NOMO-1 (cell line): ENCODE measurements around the gene POC5.
"Not testable (repeated sequence)": the region's sequence is repeated elsewhere in the genome, so short reads cannot be mapped to it uniquely, and the experiment has no call there.

Source experiments
- DNase-seq, 2 experiments: peaks; one replicate each; lab custom pipeline; 2025; ENCODE audit not compliant: unreplicated experiment in 2 of 2; lab: John Stamatoyannopoulos, UW

The POC5 gene

DNA sequence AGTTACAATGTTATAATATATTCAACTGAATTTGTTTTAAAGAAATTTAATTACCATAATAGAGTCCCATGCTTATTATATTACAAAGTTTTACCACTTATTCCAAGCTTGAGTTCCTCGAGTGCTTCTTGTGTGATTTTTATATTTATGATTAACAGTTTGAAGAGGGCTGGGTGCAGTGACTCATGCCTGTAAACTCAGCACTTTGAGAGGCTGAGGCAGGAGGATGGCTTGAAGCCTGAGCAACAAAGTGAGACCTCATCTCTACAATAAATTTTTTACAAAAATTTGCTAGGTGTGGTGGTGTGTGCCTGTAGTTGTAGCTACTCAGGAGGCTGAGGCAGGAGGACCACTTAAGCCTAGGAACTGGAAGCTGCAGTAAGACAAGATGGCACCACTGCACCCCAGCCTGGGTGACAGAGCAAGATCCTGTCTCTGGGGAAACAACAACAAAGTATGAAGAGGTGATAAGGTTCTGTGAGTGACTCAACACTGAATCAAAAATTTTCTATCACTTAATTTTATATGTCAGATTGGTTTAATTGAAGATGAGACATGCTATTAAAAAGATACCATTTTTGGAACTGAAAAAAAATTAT is 9.2 kb downstream of the POC5 start:
- no peak for DNase-seq

DNA sequence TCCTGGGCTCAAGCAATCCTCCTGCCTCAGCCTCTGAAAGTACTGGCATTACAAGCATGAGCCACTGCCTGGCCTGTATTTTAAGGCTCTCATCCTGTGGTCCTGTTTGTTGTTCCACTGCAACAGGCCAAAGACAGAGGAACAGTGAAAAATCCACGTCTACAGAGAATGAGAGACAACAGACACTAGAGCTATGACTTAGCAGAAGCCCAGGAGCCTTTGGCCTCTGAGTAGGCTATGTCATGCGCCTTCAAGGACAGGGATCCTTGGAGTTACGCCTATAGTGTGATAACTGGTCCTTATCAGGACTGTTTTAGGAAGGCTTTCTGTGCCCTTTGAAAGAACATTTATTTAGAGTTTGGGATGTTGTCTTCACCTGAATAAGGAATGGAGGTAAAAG is 10.5 kb downstream of the POC5 start:
- DNase-seq: no peak

DNA sequence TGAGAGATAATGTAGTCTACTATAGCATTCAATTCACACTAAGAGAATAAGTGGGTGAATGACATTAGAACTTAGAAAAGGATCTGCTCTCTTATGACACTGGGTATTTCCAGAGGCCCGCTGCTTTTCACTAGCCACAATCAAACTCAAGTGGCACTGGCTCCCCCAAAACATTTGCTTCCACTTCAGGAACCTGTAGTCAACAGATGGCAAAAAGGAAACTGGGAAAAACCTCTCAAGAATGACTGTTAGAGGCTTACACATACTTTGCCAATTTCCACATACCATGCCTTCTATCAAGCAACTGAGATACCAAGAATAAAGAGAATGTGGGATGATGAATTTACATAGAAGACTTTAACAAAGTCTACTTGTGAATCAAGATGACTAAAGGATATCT is 11.2 kb downstream of the POC5 start:
- DNase-seq: no peak

GRCh38 chr5:75701856-75702255 is 15.4 kb downstream of the POC5 start:
- no peak for DNase-seq

DNA sequence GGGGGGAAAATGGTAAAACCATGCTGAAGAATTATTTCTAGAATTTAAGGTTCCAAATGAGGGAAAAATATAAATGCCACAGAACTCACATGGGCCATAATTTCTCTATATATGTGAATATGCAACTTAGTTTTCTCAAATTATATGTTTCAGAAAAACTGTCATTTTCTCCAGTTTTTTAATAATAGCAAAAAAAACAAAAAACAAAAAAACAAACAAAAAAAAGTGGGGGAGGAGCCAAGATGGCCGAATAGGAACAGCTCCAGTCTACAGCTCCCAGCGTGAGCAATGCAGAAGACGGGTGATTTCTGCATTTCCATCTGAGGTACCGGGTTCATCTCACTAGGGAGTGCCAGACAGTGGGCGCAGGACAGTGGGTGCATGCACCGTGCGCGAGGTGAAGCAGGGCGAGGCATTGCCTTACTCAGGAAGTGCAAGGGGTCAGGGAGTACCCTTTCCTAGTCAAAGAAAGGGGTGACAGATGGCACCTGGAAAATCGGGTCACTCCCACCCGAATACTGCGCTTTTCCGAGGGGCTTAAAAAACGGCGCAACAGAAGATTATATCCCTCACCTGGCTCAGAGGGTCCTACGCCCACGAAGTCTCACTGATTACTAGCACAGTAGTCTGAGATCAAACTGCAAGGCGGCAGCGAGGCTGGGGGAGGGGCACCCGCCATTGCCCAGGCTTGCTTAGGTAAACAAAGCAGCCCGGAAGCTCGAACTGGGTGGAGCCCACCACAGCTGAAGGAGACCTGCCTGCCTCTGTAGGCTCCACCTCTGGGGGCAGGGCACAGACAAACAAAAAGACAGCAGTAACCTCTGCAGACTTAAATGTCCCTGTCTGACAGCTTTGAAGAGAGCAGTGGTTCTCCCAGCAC is 21.5 kb downstream of the POC5 start:
- not testable (repeated sequence) for DNase-seq

DNA sequence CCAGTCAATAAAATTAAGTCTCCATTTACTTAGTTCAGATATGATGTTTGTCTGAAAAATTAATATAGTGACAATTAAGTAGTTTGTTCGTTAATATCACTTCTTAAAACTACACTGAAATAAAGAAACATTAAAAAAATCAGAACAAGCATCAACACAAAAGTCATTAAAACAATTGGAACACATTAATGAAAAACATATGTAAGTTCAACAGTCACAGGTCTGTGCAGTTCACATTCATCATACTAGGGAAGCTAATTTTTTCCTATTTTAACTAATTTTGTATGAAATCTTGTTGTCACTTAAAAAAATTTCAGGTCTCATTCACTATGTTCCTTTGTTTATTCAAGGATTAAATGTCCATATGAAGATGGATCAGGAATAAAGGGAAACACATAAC is 22.5 kb downstream of the POC5 start:
- DNase-seq: no peak

GRCh38 chr5:75690669-75691068 is 26.6 kb downstream of the POC5 start:
- no peak for DNase-seq

- DNase-seq: no peak
These were observed 30.8 kb downstream of the POC5 start for GRCh38 chr5:75686480-75686879.

GRCh38 chr5:75685141-75685540 is 32.1 kb downstream of the POC5 start:
- no peak for DNase-seq

GRCh38 chr5:75681125-75681830 is 36.0 kb downstream of the POC5 start:
- peak in 1 of 2 experiments; percentile 42 for DNase-seq

DNA sequence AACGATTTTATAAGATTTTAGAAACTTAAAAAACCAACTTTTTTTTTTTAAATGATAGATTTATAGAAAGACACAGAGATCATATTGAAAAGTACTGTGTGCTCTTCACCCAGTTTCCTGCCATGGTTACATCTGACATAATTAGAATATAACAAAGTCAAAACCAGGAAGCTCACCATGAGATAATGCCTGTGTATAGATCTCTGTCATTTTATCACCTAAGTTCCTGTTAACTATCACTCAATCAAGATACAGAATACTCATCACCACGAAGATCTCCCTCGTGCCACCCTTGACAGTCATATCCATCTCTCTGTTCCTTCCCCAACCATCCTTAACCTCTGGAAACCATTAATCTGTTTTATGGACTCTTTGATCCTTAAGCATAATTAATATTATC is 39.1 kb downstream of the POC5 start:
- DNase-seq: no peak

DNA sequence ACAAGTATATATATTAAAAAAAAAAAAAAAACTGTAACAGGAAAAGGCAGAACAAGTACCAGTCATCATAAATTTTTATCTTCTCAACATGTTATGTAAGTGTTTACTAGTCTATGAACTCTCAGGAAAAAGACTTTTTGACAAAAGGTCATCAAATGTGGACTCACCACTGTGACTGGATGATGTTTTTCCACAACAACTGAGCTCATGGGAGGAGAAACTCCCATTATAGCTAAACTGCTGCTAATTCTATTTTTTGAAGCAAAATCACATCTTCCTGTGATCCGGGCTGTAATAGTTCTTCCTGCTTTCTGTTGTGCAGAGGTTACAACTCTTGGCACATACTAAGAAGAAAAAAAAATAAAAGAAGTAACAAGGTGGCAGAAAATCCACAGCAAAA is 39.6 kb downstream of the POC5 start:
- no peak for DNase-seq

DNA sequence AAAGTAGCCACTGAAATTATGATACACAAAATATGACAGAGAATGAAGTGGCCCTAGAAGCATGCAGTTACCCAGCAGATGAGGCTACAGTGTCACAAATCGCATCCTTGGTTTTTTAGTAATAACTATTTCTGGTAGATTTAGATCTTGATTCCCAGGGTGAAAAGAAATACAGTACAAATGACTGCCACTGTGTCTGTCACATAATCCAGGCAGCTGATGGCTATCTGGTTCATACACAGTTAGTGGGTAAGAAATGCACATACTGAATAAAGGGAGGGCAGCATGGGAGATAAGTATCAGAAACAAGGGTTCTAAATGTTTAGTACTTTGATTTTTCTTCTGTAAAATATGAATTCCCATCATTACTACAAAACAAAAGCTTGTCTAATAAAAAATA is 41.5 kb downstream of the POC5 start:
- no peak for DNase-seq

GRCh38 chr5:75672616-75673015 is 44.6 kb downstream of the POC5 start:
- no peak for DNase-seq

DNA sequence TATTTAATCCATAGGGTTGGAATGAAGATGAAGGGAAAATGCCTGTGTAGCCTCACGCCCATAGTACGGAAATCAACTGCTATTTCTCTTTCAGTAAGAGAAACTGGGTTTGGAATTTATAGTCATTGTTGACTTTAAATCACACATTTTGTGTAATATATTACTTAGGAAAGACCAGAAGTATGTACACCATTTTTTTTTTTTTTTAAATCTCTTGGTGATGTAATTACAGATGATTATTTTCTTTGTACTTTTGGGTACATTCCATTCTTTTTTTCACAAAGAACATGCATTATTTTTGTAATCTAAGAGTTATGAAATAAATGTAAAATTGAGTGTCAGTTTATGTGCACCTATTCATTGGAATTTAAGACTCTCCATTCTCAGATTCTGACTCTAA is 45.7 kb downstream of the POC5 start:
- no peak for DNase-seq

- DNase-seq: no peak
These were observed 46.7 kb downstream of the POC5 start for GRCh38 chr5:75670577-75670976.

DNA sequence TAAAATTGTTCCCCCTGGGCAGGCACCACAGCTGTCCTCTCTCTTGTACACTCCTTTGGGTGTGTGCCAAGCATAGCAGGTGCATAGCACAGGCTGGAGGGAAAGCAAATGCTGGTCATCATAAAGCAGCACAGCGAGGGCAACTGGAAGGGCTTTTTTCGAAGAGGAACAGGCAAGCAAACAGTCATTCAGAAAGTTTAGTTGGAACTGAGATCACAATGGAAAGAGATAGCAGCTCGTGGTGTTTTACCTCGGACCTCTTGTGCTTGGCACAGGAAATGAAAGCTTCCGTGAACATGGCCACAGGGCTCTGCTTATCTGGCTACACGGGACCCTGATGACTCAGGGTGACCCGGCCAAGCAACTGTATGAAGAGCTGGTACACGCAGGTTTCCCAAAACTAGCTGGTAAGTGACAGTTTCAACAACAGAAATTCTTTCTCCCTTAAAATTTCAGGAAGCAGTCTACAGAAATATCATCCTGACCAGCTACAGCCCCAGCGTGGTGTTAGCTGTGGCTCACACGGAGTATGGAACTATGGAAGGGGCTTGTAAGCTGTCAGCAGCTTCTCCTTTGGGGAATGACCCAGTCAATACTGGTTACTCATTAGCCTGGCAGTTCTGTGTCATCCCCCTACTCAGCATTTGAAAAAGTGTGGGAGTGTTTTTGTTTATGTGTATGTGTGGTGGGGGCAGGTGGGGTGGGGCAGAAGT is 48.1 kb downstream of the POC5 start:
- DNase-seq: peak in 1 of 2 experiments; percentile 39

GRCh38 chr5:75668445-75668844 is 48.8 kb downstream of the POC5 start:
- no peak for DNase-seq

DNA sequence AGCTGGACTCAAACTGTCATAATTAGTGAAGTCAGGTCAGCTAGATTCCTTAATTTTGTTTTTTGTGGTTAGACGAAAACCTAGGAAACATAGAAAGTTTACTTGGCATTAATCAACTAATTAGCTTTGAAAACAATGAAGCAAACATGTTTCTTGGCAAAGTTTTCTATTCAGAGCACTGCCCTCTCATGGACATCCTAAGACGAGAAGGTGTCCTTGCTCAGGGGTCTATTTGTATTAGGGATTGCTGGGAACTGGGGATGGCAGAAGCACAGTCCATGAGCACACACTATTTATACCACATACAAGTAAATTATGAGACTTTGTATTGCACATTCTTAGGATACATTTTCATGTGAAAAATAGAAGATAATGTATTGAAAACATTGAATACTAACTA is 49.7 kb downstream of the POC5 start:
- DNase-seq: no peak

DNA sequence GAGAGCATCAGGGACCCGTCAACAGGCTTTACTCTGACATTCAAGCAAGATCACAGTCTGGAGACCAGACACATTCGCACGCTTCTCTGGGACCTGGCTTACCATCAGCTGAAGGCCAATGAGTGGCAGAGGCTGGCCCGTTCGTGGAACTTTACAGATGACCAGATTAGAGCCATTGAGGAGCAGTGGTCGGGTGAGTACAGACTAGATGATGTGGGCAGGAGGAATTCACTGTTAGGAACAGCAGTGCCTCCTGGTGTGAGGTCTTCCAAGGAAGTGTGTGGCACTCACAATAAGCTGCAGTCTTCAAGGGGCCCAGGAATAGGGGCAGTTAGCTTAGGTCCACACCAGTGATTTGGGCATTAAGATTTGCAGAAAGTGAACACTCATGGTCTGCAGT is 50.4 kb downstream of the POC5 start:
- no peak for DNase-seq

DNA sequence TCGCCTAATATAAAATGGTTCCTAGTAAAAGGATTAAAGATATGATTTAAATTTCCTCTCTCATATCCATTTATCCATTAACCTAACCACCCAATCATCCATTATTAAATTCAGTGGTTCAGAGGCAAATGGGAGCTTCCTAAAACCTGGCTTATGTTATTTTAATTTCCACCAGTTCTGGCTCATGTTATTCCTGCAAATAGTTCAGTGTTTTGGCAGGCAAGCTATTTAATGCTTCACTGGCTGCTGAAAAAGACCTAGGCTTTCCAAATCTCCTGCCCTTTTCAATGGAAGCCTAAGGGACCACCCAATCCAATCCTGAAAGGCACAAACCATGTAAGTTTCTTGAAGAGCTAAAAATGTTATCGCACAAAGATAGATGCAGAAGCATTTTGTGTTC is 52.3 kb downstream of the POC5 start:
- DNase-seq: no peak
